ENCODE measurements around the gene MAST1.

MAST1 gene

DNA sequence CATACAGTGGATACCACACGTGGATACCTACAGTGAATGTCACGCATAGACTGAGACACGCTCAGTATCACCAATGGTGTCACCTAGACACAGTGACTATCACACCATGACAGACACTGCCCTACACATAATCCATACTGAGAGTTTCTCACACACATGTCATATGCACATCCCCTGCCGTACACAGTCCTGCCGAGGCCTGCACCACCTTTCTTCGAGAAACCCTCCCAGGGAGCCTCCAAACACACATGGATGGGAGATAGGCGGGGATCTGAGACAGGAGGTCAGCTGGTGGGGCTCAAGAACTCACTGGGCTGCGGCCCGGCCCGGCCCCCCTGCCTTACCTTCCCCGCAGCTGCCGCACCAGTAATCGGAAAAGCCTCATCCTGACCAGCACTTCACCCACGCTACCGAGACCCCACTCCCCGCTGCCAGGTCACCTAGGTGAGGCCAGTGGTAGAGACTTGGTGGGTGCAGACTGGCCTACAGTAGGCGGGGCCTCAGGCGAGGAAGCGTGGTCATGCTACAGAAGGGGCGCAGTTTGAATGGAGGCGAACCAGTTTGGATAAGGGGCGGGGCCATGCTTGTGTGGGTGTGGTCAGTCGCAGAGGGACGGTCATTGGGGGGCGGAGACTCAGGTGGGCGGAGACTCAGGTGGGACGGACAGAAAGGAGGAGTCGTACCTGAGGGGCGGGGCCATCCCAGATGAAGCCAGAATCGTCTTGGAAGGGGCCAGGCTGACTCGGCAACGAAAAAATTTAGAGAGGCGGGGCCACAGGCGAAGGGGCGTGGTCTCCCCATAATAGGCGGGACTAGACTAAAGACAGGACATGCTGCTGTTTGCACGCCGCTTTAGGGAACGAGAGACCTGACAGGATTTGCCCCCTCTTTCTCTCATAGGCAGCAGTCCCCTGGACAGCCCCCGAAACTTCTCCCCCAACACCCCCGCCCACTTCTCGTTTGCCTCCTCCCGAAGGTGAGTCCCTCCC, 2.1 kb downstream of the MAST1 start (continued):
- TF ChIP-seq, protein P1, sequence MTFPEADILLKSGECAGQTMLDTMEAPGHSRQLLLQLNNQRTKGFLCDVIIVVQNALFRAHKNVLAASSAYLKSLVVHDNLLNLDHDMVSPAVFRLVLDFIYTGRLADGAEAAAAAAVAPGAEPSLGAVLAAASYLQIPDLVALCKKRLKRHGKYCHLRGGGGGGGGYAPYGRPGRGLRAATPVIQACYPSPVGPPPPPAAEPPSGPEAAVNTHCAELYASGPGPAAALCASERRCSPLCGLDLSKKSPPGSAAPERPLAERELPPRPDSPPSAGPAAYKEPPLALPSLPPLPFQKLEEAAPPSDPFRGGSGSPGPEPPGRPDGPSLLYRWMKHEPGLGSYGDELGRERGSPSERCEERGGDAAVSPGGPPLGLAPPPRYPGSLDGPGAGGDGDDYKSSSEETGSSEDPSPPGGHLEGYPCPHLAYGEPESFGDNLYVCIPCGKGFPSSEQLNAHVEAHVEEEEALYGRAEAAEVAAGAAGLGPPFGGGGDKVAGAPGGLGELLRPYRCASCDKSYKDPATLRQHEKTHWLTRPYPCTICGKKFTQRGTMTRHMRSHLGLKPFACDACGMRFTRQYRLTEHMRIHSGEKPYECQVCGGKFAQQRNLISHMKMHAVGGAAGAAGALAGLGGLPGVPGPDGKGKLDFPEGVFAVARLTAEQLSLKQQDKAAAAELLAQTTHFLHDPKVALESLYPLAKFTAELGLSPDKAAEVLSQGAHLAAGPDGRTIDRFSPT (tag by site-specific recombination; IDR thresholded peaks at IDR 0.05): no peak
- TF ChIP-seq ZNF223 (tag by site-specific recombination; IDR thresholded peaks at IDR 0.05) (peak; percentile 83), KLF8 (tag by site-specific recombination; IDR thresholded peaks at IDR 0.05) (peak; percentile 74), ZNF548 (tag by site-specific recombination; IDR thresholded peaks at IDR 0.05) (no peak), ZNF561 (tag by site-specific recombination; IDR thresholded peaks at IDR 0.05; ENCODE audit: borderline replicate concordance) (no peak), OSR2 (tag by site-specific recombination; IDR thresholded peaks at IDR 0.05) (no peak), KLF9 (tag by site-specific recombination; IDR thresholded peaks at IDR 0.05; ENCODE audit: low read depth) (peak; percentile 99), ZBTB48 (tag by site-specific recombination; IDR thresholded peaks at IDR 0.05) (no peak), ZNF654 (tag by site-specific recombination; IDR thresholded peaks at IDR 0.05; ENCODE audit: low read depth) (no peak), SP3 (tag by site-specific recombination; IDR thresholded peaks at IDR 0.05) (peak; percentile 85)
- TF ChIP-seq, protein P2, sequence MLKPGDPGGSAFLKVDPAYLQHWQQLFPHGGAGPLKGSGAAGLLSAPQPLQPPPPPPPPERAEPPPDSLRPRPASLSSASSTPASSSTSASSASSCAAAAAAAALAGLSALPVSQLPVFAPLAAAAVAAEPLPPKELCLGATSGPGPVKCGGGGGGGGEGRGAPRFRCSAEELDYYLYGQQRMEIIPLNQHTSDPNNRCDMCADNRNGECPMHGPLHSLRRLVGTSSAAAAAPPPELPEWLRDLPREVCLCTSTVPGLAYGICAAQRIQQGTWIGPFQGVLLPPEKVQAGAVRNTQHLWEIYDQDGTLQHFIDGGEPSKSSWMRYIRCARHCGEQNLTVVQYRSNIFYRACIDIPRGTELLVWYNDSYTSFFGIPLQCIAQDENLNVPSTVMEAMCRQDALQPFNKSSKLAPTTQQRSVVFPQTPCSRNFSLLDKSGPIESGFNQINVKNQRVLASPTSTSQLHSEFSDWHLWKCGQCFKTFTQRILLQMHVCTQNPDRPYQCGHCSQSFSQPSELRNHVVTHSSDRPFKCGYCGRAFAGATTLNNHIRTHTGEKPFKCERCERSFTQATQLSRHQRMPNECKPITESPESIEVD (tag by site-specific recombination; IDR thresholded peaks at IDR 0.05): no peak
- TF ChIP-seq, protein P3, sequence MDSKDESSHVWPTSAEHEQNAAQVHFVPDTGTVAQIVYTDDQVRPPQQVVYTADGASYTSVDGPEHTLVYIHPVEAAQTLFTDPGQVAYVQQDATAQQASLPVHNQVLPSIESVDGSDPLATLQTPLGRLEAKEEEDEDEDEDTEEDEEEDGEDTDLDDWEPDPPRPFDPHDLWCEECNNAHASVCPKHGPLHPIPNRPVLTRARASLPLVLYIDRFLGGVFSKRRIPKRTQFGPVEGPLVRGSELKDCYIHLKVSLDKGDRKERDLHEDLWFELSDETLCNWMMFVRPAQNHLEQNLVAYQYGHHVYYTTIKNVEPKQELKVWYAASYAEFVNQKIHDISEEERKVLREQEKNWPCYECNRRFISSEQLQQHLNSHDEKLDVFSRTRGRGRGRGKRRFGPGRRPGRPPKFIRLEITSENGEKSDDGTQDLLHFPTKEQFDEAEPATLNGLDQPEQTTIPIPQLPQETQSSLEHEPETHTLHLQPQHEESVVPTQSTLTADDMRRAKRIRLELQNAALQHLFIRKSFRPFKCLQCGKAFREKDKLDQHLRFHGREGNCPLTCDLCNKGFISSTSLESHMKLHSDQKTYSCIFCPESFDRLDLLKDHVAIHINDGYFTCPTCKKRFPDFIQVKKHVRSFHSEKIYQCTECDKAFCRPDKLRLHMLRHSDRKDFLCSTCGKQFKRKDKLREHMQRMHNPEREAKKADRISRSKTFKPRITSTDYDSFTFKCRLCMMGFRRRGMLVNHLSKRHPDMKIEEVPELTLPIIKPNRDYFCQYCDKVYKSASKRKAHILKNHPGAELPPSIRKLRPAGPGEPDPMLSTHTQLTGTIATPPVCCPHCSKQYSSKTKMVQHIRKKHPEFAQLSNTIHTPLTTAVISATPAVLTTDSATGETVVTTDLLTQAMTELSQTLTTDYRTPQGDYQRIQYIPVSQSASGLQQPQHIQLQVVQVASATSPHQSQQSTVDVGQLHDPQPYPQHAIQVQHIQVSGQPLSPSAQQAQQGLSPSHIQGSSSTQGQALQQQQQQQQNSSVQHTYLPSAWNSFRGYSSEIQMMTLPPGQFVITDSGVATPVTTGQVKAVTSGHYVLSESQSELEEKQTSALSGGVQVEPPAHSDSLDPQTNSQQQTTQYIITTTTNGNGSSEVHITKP (tag by site-specific recombination; IDR thresholded peaks at IDR 0.05): peak; percentile 19; the same call in 1 of the 2 replicates
- TF ChIP-seq, protein P4, sequence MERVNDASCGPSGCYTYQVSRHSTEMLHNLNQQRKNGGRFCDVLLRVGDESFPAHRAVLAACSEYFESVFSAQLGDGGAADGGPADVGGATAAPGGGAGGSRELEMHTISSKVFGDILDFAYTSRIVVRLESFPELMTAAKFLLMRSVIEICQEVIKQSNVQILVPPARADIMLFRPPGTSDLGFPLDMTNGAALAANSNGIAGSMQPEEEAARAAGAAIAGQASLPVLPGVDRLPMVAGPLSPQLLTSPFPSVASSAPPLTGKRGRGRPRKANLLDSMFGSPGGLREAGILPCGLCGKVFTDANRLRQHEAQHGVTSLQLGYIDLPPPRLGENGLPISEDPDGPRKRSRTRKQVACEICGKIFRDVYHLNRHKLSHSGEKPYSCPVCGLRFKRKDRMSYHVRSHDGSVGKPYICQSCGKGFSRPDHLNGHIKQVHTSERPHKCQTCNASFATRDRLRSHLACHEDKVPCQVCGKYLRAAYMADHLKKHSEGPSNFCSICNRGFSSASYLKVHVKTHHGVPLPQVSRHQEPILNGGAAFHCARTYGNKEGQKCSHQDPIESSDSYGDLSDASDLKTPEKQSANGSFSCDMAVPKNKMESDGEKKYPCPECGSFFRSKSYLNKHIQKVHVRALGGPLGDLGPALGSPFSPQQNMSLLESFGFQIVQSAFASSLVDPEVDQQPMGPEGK (tag by site-specific recombination; IDR thresholded peaks at IDR 0.05): 0 out of 2 replicates have a peak, but pooled peaks have one; percentile 36

DNA sequence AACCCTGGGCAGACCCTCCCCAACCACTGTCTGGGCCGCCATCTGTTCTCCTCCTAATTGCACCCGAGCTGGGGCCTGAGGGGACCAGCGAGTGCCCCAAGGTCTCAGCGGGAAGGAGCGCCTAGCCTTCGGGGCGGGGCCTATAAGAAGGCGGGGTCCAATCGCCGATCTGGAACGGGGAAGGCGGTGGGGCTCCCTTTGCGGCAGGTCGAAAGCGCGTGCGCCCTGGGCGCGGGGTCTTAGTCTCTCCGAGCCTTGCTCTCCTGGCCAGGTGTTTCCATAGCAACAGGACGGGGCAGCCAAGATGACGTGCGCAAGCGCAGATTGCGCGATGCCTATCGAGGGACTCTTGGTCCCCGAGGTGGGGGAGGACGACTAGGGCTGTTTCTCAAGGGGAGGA, 2.8 kb downstream of the MAST1 start:
- Histone ChIP-seq H3K4me1 (ENCODE audit: control insufficient read depth, insufficient read depth, low read length) (no peaks in the 10 kb centered on the region), H3K4me3 (ENCODE audit: low read depth, low read length) (no peak overlapping the region; the same call in 1 of the 2 replicates), H3K36me3 (ENCODE audit: control insufficient read depth in 2 of 2, insufficient read depth in 1 of 2, low read length in 2 of 2) (no peaks in the 10 kb centered on the region), H3K9me3 (ENCODE audit: control insufficient read depth, insufficient read depth, low read depth, low read length) (no peaks in the 10 kb centered on the region), H3K27ac (ENCODE audit: extremely low read depth, low read depth, low read length) (no peak overlapping the region)
- POLR2A ChIA-PET: no interaction called here
- CTCF ChIA-PET: interaction anchor here (0.7 kb wide), 1 partner anchor 81 kb away, joined by 3 read pairs; no protein-coding TSS in a partner anchor
- TF ChIP-seq ZNF529 (tag by site-specific recombination; IDR thresholded peaks at IDR 0.05; ENCODE audit: insufficient replicate concordance) (no peak), ZNF174 (tag by site-specific recombination; IDR thresholded peaks at IDR 0.05) (no peak), ZNF184 (tag by site-specific recombination; IDR thresholded peaks at IDR 0.05) (no peak), ZNF121 (tag by site-specific recombination; IDR thresholded peaks at IDR 0.05) (no peak), ZEB2 (tag by site-specific recombination; IDR thresholded peaks at IDR 0.05) (no peak), ZNF391 (tag by site-specific recombination; IDR thresholded peaks at IDR 0.05; ENCODE audit: borderline replicate concordance, low read depth) (no peak), ZNF777 (tag by site-specific recombination; IDR thresholded peaks at IDR 0.05; ENCODE audit: borderline replicate concordance) (no peak), ZNF266 (tag by site-specific recombination; IDR thresholded peaks at IDR 0.05; ENCODE audit: low read depth) (no peak), SETDB1 (IDR thresholded peaks at IDR 0.05; ENCODE audit: insufficient read length, low read length) (no peak), WT1 (tag by site-specific recombination; IDR thresholded peaks at IDR 0.05) (no peak)
- TF ChIP-seq, protein P5, sequence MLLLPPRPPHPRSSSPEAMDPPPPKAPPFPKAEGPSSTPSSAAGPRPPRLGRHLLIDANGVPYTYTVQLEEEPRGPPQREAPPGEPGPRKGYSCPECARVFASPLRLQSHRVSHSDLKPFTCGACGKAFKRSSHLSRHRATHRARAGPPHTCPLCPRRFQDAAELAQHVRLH (tag by site-specific recombination; IDR thresholded peaks at IDR 0.05): no peak
- TF ChIP-seq, protein P6, sequence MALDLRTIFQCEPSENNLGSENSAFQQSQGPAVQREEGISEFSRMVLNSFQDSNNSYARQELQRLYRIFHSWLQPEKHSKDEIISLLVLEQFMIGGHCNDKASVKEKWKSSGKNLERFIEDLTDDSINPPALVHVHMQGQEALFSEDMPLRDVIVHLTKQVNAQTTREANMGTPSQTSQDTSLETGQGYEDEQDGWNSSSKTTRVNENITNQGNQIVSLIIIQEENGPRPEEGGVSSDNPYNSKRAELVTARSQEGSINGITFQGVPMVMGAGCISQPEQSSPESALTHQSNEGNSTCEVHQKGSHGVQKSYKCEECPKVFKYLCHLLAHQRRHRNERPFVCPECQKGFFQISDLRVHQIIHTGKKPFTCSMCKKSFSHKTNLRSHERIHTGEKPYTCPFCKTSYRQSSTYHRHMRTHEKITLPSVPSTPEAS (tag by site-specific recombination; IDR thresholded peaks at IDR 0.05): no peak
